ENCODE measurements around the gene PREP.
A peak's percentile ranks its signal among the peaks of the same experiment; 100 is the strongest.

PREP gene

GRCh38 chr6:105369145-105369544 is 33.7 kb downstream of the PREP start:
- H3K4me3 ChIP-seq (replicated peaks; ENCODE audit: low read depth, low read length) = no peak overlapping the region
- DNase-seq (ENCODE audit: extremely low read depth, low read depth) = no peak
- TF ChIP-seq, protein P1, sequence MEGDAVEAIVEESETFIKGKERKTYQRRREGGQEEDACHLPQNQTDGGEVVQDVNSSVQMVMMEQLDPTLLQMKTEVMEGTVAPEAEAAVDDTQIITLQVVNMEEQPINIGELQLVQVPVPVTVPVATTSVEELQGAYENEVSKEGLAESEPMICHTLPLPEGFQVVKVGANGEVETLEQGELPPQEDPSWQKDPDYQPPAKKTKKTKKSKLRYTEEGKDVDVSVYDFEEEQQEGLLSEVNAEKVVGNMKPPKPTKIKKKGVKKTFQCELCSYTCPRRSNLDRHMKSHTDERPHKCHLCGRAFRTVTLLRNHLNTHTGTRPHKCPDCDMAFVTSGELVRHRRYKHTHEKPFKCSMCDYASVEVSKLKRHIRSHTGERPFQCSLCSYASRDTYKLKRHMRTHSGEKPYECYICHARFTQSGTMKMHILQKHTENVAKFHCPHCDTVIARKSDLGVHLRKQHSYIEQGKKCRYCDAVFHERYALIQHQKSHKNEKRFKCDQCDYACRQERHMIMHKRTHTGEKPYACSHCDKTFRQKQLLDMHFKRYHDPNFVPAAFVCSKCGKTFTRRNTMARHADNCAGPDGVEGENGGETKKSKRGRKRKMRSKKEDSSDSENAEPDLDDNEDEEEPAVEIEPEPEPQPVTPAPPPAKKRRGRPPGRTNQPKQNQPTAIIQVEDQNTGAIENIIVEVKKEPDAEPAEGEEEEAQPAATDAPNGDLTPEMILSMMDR (IDR thresholded peaks at IDR 0.05; ENCODE audit: low read depth, low read length, missing control alignments) = no peak

GRCh38 chr6:105364243-105364642 is 38.6 kb downstream of the PREP start:
- H3K4me3 ChIP-seq (replicated peaks; ENCODE audit: low read depth, low read length) = no peak overlapping the region
- no peak for DNase-seq (ENCODE audit: extremely low read depth, low read depth)
- TF ChIP-seq, protein P1 (IDR thresholded peaks at IDR 0.05; ENCODE audit: low read depth, low read length, missing control alignments) = no peak

- TF ChIP-seq, protein P1 (IDR thresholded peaks at IDR 0.05; ENCODE audit: low read depth, low read length, missing control alignments) = peak; percentile 22
- no peak overlapping the region for H3K4me3 ChIP-seq (replicated peaks; ENCODE audit: low read depth, low read length)
- no peak for DNase-seq (ENCODE audit: extremely low read depth, low read depth)
Measured at GRCh38 chr6:105363100-105363754, 39.7 kb downstream of the PREP start.

- H3K4me3 ChIP-seq (replicated peaks; ENCODE audit: low read depth, low read length) = no peak overlapping the region
- DNase-seq (ENCODE audit: extremely low read depth, low read depth) = peak; percentile 29
- TF ChIP-seq, protein P1 (IDR thresholded peaks at IDR 0.05; ENCODE audit: low read depth, low read length, missing control alignments) = no peak
Measured at GRCh38 chr6:105359419-105360370, 43.2 kb downstream of the PREP start.

- TF ChIP-seq, protein P1 (IDR thresholded peaks at IDR 0.05; ENCODE audit: low read depth, low read length, missing control alignments) = no peak
- no peak overlapping the region for H3K4me3 ChIP-seq (replicated peaks; ENCODE audit: low read depth, low read length)
- DNase-seq (ENCODE audit: extremely low read depth, low read depth) = no peak
Measured at GRCh38 chr6:105357165-105357564, 45.7 kb downstream of the PREP start.

GRCh38 chr6:105352037-105352617 is 50.8 kb downstream of the PREP start:
- DNase-seq (ENCODE audit: extremely low read depth, low read depth) = no peak
- TF ChIP-seq, protein P1 (IDR thresholded peaks at IDR 0.05; ENCODE audit: low read depth, low read length, missing control alignments) = no peak
- H3K4me3 ChIP-seq (replicated peaks; ENCODE audit: low read depth, low read length) = no peak overlapping the region
